HG02678 (cell line): ENCODE results near the gene ADORA3.
A peak's percentile ranks its signal among the peaks of the same experiment; 100 is the strongest.

Experiments
- ATAC-seq: cut with Tn5 transposase; IDR thresholded peaks from one replicate; pipeline ENCODE4 v1.9.1; 2021; ENCODE audit warnings: mild to moderate bottlenecking, moderate library complexity; ENCODE audit not compliant: unreplicated experiment

ADORA3 gene

GRCh38 chr1:111476761-111477309 lies 26.6 kb downstream of the ADORA3 start:
- ATAC-seq = peak; percentile 75

DNA sequence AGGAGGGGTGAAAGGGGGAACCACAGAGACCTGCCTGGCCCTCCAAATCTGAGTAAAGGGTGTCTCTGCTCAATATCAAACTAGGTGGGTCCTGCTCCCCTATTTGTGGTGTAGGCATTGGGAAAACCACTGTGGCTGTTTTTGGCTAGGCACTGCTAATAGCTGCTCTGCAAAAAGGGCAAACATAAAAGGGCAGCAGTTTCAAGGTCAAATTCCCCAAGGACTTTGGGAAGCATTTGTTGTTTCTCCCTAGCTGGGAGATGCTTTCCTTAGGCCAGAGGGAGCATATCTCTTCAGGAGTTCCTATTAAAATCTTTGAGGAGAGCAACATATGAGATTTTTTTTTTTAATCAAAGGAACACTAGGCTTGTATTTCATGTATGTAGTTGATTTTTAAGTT lies 27.2 kb downstream of the ADORA3 start:
- ATAC-seq = no peak

GRCh38 chr1:111475701-111476100 lies 27.7 kb downstream of the ADORA3 start:
- no peak for ATAC-seq

- ATAC-seq = no peak
Observed at GRCh38 chr1:111474521-111474920, 28.9 kb downstream of the ADORA3 start.

DNA sequence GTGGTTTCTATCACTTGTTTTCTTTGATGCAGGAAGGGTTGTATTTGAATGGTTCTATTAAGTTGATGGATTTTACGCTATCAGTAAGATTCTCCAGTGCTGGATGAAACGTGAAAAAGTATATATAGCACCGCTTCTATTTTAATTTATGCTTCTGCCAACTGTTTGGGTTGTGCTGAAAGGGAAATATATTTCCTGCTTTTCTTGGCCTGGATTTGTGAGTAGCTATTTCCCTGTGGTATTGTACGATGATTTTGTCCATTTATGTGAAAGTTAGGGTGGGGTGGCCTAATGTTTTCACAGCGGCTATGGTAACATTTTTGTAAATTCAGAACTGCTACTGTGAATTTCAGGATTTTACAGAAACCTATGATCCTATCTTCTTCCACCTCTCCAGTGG lies 29.3 kb downstream of the ADORA3 start:
- no peak for ATAC-seq

DNA sequence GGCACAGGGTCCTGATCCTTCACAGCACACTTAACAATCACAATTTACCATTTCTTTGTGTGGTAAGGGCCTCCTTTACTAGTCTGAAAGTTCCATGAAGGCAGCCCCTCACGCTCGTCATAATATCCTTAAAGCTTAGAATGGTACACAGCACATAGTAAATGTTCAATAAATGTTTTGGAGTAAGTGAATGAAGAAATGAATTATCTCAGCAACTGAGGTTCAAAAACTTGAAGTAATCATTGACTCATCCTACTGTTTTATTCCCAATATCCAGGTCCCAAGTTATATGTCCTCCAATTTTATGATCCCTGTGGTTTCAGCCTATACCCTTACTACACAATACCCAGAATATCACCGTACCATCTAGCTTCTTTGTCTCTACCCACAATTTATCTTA lies 31.9 kb downstream of the ADORA3 start:
- ATAC-seq = no peak

DNA sequence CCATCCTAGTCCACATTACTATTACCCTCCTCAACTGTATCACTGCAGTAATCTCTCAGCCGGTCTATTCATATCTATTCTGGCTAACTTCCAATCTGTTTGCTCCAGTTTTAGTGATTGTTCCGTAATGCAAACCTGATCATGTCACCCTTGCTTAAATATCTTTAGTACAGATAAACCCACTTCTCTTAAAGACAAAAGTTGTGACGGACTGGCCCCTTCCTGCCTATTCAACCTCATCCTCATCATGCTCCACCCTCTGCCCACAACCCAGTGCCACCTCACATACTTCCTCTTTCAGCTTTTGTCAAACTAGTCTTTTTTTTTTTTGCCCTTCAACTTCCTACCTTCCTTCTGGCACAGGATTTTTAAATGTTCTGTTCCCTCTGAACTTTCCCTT lies 32.4 kb downstream of the ADORA3 start:
- ATAC-seq = peak; percentile 57

- ATAC-seq = no peak
Observed at GRCh38 chr1:111470596-111470995, 32.8 kb downstream of the ADORA3 start.

GRCh38 chr1:111469539-111469938 lies 33.9 kb downstream of the ADORA3 start:
- no peak for ATAC-seq

DNA sequence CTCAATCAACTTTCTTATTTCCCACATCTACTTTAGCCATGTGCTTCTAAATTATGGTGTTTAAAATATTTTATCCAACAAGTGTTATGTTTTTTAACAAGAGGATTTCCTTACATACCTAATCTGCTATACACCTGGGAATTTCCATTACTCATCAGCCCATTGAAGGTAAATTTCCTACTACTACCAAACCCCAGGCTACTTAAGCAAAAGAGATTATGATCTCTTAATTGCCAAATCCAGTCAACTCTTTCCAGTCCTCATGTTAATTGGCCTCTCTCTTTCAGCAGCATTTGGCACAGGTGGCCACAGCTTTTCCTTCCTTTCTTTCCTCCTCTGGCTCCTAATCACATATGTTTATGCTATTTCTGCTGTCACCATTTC lies 34.7 kb downstream of the ADORA3 start:
- ATAC-seq = no peak

DNA sequence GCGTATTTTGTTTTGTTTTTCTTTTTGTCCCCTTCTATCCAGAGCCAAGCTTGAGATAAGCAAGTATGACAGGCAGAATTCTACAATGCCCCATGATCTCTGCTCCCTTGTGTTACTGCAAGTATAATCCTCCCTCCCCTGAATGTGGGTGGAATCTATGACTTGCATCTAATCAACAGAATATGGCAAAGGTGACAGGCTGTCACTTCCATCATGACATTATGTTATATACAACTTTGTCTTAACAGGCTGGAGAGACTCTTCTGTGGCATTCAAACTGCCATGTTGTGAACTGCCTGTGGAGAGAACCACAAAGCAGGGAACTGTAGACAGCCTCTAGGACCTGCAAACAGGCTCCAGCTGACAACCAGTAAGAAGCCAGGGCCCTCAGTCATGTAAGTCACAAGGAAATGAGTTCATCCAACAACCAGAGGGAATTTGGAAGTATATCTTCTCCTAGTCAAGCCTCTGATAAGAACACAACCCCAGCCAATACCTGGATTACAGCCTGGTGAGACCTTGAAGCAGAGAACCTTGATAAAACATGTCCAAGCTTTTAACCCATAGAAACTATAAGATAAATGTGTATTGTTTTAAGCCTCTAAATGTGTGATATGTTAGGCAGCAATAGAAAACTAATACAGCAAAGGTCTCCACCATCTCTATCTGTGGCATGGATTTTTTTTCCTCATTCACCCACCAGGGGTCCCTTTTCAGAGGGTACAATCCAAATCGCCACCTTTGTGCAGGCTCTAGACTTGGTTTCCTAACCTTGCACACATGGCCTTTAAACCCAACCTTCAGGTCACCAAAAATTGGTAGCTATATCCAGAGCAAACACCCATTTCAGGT lies 35.3 kb downstream of the ADORA3 start:
- no peak for ATAC-seq

GRCh38 chr1:111466480-111466879 lies 37.0 kb downstream of the ADORA3 start:
- no peak for ATAC-seq

DNA sequence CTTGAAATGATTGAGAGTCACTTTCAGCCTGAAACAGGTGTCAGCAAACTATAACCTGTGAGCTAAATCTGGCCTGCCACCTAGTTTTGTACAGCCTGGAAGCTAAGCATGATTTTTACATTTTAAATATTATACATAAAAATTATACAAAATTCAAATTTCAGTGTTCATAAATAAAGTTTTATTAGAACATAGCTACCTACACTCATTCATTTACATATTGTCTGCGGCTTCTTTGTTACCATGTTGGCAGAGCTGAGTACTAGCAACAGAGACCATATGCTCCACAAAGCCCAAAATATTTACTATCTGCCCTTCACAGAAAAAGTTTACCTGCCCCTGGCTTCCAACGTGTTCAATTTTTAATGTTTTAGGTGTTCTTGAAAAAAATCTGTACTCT lies 37.7 kb downstream of the ADORA3 start:
- ATAC-seq = no peak

DNA sequence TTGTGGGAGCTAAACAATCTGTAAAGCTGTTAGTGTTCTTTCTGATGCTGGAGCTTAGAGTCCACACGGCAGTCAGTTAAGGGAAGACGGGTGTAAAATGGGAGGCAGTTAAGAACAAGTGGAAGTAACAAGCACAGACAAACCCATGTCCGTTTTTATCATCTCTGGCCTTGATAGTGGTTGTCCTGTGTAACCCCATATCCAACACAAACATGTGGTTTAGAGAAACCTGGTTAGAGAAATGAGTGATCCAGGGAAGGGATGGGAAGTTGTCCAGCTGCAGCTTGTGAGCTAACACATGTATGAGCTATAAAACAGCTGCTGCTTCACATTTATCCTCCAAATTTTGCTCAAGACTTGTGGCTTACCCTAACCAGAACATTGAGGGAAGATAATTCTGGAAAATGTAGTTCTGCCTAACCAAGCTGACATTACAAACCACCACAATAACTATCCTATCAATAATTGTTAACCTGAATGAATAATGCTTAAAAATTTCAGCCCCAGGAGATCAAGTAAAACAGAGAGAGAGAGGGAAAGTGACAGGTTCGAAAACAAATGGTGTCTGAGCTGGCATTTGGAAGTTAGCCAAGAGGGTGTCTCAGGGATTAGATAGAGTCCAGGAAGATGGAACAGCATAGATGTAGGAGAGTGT lies 40.3 kb downstream of the ADORA3 start:
- ATAC-seq = no peak

DNA sequence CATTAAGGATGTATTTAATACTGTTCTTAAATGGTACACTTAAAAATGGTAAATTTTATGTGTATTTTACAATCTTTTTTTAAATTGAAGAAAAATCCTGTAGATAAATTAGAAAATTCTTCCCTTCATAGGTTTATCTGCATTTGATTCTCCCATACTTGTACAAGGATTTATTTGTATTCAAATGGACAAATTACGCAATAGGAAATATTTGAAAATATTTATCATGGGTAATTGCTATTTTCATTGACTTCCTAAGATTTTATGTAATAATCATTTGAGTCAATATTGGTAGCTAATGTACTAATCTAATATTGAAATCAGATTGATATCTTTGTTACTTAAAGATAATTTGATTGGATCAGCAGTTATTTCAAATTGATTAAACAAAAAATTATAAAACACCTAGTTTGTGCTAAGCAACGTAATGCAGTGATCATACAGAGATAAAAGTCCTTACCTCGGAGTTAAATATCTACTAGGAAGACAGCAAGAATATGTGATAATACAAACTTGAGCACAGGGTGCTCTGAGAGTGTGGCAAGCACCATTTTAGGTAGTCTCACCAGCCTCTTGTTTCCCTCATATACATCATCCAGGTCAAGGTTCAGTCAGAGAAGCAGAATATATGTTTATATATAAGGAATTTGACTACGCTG lies 40.9 kb downstream of the ADORA3 start:
- no peak for ATAC-seq

- no peak for ATAC-seq
Observed at GRCh38 chr1:111461765-111462164, 41.7 kb downstream of the ADORA3 start.

GRCh38 chr1:111455642-111456031 lies 47.8 kb downstream of the ADORA3 start:
- no peak for ATAC-seq

DNA sequence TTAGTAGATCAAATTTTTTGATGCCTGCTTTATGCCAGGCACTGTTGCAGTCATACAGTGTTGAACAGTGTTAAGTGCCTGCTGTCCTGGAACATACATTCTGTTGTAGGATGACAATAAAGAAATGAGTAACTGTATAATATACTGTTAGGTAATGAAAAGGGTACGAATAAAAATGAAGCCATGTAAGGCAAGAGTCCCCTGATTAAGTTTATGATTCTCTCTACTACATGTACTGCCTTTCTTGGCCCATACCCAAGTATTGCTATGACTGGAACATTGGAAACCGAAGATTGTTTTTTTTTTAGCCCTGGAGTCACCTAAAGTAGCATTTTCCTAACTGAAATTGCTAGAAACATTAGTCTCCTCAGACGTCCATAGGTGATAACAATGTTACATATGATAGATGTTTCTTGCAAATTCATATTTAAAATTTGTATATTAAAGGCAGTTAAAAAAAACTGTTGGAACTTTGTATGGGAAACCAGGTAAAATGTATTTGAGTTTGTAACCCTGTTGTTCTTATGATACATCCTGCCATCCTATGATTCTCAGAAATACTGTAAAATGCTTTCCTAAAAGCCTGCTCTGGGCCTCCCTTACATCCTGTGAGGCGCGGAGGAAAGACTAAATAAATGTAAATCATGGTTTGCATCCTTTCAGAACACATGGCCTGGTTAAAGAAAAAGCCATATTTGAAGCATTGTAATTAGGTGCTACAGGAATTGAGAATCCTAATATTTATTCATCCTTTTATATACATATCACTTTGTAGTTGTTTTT lies 48.4 kb downstream of the ADORA3 start:
- ATAC-seq = no peak

DNA sequence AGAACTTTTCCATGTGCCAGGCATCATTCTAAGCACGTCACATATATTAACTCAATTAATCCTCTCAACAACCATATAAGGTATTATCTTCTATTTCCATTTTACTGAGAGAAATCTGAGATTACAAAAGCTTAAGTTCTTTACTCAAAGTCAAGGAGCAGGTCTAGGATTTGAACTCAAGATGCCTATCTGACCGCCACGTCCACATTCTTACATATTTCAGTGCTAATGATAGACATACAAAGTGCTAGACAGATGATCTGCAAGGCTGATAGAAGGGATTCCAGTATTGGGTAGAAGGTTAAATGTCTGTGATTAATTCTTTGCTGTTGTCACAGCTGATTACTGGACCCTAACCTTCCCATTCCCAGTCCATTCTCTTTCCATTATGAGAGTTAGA lies 49.7 kb downstream of the ADORA3 start:
- no peak for ATAC-seq

DNA sequence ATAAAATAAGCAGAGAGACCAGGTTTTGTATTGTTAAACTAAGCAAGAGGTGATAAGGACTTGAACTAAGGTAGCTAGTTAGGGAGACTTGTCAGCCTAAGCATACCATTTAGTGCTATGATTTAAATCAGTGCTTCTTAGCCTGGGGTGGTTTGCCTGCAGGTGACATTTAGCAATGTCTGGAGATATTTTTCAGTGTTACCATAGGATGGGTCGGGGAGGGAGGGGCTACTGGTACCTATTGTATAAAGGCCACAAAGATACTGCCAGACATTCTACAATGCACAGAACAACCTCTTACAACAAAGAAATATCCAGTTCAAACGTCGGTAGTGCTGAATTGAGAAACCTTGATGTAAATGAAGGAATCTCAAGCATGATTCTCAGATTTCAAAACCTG lies 50.9 kb downstream of the ADORA3 start:
- no peak for ATAC-seq

DNA sequence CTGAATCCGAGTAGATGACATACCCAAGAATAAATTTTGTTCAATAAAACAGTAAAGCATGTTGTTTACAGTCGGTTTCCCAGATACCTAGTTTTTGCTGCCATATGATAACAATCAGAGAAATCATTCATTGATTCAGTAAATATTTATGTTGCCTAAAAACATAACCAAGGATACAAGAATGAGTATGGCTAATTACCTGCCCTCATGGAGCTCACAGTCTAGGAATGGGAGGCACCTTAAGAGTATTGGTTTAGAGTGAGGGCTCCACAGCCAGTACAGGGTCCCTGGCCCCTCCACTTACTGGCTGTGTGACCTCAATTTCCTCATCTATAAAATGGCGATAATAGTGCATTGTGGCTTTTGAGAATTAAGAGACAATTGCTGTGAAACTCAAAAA lies 53.2 kb downstream of the ADORA3 start:
- ATAC-seq = no peak
